ENCODE measurements around the gene TSPAN12.

DNA sequence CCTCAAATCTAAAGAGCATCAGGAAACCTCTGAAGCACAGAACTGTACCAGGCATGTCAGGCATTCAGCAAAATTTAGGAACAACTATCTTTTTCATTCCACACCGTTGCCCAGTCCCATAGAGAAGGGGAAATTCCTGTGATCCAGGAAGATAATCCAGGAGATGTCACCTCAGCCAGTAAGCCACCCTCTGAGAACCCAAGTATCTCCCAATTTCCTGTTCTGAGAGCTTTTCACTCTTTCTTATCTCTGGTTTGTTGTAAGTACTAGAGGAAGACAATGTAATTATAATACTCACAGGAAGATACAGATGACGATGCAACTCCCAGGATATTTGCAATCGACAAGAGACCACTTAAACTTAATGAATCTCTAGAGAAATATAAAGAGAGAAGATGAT, 97.1 kb downstream of the TSPAN12 start:
- TF ChIP-seq CTCF (IDR thresholded peaks at IDR 0.05) (no peak), EZH2 (IDR thresholded peaks at IDR 0.05; ENCODE audit: borderline replicate concordance, insufficient read depth, low read depth, low read length, poor library complexity, severe bottlenecking) (no peak)
